Measurements from ENCODE around the gene ZNF628.

GRCh38 chr19:55529636-55530234 lies 53.3 kb downstream of the ZNF628 start:
- no peak for TF ChIP-seq CTCF (IDR thresholded peaks at IDR 0.05; ENCODE audit: low read depth, low read length, poor library complexity, severe bottlenecking)
- TF ChIP-seq EZH2phosphoT487 (IDR thresholded peaks at IDR 0.05; ENCODE audit: borderline replicate concordance, low read length) = no peak

Data from DOHH2 (cell line).